GM12865 (cell line): ENCODE measurements around the gene SLC27A5.

Experiments
- DNase-seq: peaks from one replicate; pipeline ENCODE4 v3.0.0; 2010; ENCODE audit warnings: low read depth
- H3K4me3 ChIP-seq: 2 replicates; pipeline ENCODE4 v1.5.1; 2011; ENCODE audit warnings: mild to moderate bottlenecking, low read depth, low read length, control low read depth
- TF ChIP-seq, protein P1 (sequence below): IDR thresholded peaks from 2 replicates; pipeline ENCODE4 v1.5.1; 2011; ENCODE audit warnings: low read length, control low read depth, low read depth, inconsistent platforms; ENCODE audit not compliant: insufficient read depth; ENCODE audit errors: missing control alignments

Gene SLC27A5

DNA sequence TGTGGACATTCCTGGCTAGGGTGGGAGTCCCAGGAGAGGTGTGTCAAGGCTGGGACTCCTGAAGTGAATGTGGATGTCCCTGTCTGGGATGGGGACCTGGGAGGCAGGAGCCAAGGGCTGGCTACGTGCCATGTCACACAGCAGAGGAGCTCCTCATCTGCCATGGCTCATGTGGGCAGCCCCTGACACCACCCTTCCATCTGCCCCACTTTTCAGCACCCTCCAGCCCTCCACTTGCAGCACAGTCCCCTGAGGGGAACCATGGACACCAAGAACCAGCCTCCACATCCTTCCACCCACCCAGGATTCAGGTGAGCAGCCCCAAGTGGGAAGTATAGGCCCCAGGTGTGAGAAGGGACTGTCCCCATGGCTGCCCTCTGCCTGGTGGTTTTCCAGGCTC is 33.9 kb downstream of the SLC27A5 start:
- TF ChIP-seq, protein P1, sequence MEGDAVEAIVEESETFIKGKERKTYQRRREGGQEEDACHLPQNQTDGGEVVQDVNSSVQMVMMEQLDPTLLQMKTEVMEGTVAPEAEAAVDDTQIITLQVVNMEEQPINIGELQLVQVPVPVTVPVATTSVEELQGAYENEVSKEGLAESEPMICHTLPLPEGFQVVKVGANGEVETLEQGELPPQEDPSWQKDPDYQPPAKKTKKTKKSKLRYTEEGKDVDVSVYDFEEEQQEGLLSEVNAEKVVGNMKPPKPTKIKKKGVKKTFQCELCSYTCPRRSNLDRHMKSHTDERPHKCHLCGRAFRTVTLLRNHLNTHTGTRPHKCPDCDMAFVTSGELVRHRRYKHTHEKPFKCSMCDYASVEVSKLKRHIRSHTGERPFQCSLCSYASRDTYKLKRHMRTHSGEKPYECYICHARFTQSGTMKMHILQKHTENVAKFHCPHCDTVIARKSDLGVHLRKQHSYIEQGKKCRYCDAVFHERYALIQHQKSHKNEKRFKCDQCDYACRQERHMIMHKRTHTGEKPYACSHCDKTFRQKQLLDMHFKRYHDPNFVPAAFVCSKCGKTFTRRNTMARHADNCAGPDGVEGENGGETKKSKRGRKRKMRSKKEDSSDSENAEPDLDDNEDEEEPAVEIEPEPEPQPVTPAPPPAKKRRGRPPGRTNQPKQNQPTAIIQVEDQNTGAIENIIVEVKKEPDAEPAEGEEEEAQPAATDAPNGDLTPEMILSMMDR = no peak
- no peak for DNase-seq
- no peak overlapping the region for H3K4me3 ChIP-seq

DNA sequence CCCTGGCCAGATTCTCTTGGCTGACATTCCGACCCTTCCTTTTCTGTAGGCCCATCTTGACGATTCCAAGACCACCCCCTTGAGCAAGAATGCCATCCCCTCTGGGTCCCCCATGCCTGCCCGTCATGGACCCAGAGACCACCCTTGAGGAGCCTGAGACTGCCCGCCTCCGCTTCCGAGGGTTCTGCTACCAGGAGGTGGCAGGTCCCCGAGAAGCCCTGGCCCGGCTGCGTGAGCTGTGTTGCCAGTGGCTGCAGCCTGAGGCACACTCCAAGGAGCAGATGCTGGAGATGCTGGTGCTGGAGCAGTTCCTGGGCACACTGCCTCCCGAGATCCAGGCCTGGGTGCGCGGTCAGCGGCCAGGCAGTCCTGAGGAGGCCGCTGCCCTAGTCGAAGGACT is 34.7 kb downstream of the SLC27A5 start:
- peak overlapping the region; percentile 89; the same call in 1 of the 2 replicates for H3K4me3 ChIP-seq
- TF ChIP-seq, protein P1 = no peak
- DNase-seq = no peak

DNA sequence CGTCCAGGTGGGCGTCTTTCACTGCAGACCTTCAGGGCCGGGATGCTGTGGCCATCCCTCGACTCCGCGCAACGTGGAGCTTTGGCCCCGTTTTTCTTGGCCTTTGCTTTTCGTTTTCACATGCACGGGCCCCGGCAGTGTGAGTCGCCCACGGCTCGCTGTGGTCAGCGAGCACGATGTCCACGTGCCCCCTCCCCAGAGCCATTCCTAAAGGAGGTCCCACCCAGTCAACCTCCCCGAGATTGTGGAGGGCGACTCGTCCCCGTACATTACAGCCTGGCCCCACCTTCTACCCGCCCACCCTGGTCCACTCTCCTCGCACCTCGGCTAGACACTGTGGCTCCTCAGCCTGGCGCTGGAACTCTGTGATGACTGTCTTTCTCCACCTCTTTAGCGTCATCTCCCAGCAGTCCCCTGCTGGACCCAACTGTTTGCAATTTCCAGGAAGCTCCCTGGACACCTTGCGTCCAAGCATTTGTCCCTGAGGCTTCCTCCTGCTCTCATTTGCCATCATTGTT is 35.2 kb downstream of the SLC27A5 start:
- H3K4me3 ChIP-seq = peak overlapping the region; percentile 89
- no peak for DNase-seq
- TF ChIP-seq, protein P1 = no peak

DNA sequence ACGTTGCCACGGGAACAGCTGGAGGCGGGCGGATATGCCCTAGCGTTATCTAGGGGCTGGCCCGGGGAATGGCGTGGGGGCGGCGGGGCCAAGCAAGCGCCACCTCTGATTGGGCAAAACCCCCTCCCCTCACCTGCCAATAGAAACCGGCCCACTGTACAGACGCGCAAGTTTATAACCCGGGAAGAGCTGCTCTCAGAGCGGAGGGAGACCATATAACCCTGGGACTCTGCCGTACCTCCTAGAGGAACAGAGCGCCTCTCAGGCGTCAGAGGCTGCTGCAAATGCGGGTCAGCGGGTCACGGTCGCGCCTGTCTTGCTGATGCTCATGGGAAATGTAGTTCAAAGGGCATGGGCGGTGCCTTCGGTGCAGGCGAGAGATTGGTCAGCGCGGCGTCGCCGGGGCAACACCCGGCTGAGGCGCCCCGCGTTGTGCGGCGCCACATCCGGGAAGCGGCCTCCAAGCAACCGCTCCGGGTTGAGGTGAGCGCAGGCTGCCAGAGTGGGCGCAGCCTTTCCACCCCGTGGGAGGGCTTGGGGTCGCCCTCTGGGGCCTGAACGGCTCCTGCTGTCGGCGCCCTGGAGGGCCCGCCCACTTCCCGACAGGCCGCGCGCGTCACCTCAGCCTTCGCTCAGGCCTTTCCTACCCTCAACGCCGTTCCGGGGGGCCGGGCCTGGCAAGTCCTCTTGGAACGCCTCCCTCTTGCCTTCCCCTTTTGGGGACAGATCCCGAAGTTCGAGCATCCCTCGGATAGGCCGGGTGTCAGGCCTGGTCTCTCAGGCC is 35.9 kb downstream of the SLC27A5 start, which contains the start of gene ZNF446:
Gene ZNF446, plus strand, starts transcription at position 639 of the 784 bp plus-strand sequence. CDS start 867 bp downstream, outside the sequence.
- TF ChIP-seq, protein P1 = no peak
- H3K4me3 ChIP-seq = peak within 1 kb of the TSS; percentile 89
- DNase-seq = peak; percentile 99

DNA sequence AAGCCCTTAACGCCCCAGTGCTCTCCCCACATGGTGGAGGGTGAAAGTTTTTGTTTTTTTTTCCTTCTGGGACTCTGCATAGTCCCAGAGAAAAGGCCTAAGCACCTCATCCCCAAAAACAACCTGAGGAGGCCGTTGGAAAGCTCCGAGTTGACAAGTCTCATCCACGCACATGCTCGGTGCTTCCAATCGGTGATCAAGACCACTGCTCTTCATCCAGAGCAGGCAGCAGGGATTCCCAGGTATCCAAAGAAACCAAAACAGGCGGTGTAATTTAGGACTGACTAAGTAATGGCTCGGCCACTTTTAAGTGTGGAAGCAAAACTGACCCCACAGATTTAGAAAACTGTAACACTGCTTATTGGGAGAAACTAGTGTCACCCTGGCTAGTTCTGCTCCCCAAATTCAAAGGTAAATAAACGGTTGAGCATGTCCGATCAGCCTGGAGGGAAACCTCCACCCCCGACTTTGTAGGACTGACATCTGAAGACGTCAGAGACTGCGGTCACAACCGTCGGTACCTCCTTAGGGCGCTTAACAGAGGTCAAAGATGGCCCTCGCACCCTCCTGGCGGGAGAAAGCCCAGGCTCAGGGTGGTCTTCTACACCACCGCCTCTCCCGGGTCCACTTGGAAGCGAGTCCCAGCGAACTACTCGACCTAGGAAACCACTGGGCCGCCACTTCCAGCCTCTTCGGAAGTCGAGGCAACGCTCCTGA is 36.6 kb downstream of the SLC27A5 start:
- H3K4me3 ChIP-seq = peak overlapping the region; percentile 89
- TF ChIP-seq, protein P1 = no peak
- DNase-seq = no peak

DNA sequence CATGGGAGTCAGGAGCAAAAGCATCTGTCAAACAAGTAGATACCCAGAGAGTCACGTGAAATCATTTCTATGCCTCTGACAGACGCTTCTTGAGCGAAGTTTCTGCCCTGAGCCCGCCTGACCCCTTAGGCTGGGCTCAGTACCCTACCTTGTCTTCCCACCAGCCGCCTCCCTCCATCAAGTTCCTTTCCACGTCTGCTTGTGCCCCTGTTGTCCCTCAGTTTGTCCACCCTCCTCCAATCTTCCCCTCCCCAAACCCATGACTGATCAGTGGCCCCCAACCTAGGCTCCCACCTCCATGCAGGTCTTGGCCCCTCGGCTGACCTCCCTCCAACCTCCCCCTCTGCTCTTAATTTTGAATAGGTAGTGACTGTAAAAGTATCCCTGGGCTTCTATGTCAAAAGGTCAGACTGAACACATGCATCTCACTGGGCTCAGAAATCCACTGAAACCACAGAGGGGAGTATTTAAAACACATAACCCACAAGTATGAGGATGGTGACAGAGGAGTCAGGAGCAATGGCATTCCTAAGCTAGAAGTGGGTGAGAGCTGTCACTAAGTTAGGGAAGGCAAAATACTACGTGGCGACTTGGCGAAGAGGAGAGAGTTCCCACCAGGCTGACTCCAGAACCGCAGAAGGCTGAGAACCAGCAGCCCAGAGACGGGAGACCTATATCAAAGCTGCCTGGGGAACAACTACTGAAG is 37.3 kb downstream of the SLC27A5 start:
- no peak for DNase-seq
- TF ChIP-seq, protein P1 = no peak
- no peak overlapping the region; the same call in 1 of the 2 replicates for H3K4me3 ChIP-seq
